ENCODE results near the gene CTDNEP1. TPM values are rescaled to one million over a fixed set of nuclear protein-coding genes. Genes with fewer than 3 reads are reported as not detected.
A peak's percentile ranks its signal among the peaks of the same experiment; 100 is the strongest.

CTDNEP1 gene
- total and polyA plus RNA-seq, 2 donors (not counting 3 experiments of a cell fraction or from before 2014, with no cell fraction given) = 130 to 143 TPM

DNA sequence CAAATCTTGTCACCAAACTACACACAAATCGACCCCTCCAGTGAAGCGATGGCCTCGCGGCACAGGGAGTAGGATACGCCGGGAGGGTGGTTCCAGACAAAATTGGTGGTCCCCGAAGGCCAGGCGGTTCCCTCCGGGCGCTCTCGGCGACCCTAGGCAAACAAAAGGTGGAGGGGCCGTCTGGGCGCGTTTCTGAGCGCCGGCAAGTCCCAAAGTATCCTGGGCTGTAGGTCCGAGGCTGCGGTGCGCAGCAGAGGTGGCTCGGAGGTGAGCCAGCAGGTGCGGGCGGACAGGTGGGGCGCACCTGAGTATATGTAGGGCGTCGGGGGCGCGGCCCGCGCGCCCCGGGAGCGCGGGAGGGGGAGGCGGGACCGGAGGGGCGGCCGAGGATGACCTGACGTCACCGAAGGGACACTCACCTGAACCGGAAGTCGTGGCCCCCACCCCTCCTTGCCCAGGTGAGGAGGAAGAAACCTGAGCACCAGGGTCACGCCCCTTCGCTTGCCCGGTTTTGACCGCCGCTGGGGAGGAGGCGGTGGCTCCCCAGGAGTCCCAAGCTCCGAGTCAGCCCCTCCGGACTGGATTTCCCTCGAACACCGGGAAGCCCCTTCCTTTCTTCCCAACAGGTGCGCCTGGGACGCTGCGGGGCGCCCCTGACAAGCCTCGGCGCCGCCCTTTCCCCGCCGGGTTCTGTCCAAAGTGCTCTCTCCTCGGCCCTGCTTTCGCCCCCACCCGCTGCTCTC lies 10.8 kb upstream of the CTDNEP1 start, which contains the start of gene CLDN7:
TSS of gene CLDN7 (minus strand) at position 287 of the 743 bp plus-strand sequence. CDS start 435 bp downstream, outside the sequence.
- H3K4me1 ChIP-seq (ENCODE audit: control insufficient read depth, extremely low read depth, insufficient read depth, low read length) = peaks cover 26% of the 10 kb centered on the region
- peak within 1 kb of the TSS; percentile 81 for H2AFZ ChIP-seq (ENCODE audit: low read depth, low read length)
- FAIRE-seq (no peak), DNase-seq (ENCODE audit: low read depth, low spot score) (no peak)
- H3K4me3 ChIP-seq (replicated peaks in 1 of 3; ENCODE audit: insufficient read depth in 1 of 3, low read depth in 1 of 3, low read length in 3 of 3) = peak within 1 kb of the TSS; percentile 19 to 35 (median 22)
- no peaks in the 10 kb centered on the region for H3K9me3 ChIP-seq (replicated peaks; ENCODE audit: control insufficient read depth, insufficient read depth, low read length)
- POLR2A ChIA-PET = no interaction called here
- BruUV-seq (replicated peaks) = no TSS peak
- CTCF ChIA-PET = interaction anchor here (1.1 kb wide), 1 partner anchor 35 kb away, joined by 3 read pairs; no protein-coding TSS in a partner anchor
- no peak within 1 kb of the TSS for H3K27ac ChIP-seq (ENCODE audit: insufficient read depth, low read depth, low read length)
- no peaks in the 10 kb centered on the region for H4K20me1 ChIP-seq (replicated peaks; ENCODE audit: control insufficient read depth, extremely low read depth, insufficient read depth, low read length)
- dilution Hi-C loops (cut with MboI; ENCODE audit: extremely low pct_ligation_motif_present, low sequenced_read_pairs) = no loop called here
- H3K36me3 ChIP-seq (ENCODE audit: control insufficient read depth in 2 of 2, extremely low read depth in 1 of 2, insufficient read depth in 2 of 2, low read length in 2 of 2) = peaks cover 0 to 8% of the 10 kb centered on the region in 2 experiments
- H3K27me3 ChIP-seq (ENCODE audit: control insufficient read depth in 2 of 2, insufficient read depth in 2 of 2, low read length in 2 of 2) = no peaks in the 10 kb centered on the region
- intact Hi-C loops (cut with micrococcal nuclease) = no loop called here
- H3K4me2 ChIP-seq (ENCODE audit: insufficient read depth, low read length) = peak within 1 kb of the TSS; percentile 31
- no peaks in the 10 kb centered on the region for H3K79me2 ChIP-seq (ENCODE audit: control insufficient read depth, insufficient read depth, low read length)
- TF ChIP-seq, protein P1, sequence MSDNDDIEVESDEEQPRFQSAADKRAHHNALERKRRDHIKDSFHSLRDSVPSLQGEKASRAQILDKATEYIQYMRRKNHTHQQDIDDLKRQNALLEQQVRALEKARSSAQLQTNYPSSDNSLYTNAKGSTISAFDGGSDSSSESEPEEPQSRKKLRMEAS (IDR thresholded peaks at IDR 0.05; ENCODE audit: insufficient read depth, insufficient read length) = no peak
- TF ChIP-seq POLR2AphosphoS5 (IDR thresholded peaks at IDR 0.05; ENCODE audit: insufficient read depth, low read depth, low read length) (no peak), MYC (IDR thresholded peaks at IDR 0.05; ENCODE audit: low read depth, low read length) (no peak), EZH2 (IDR thresholded peaks at IDR 0.05; ENCODE audit: borderline replicate concordance, low read depth, low read length, severe bottlenecking) (no peak), POLR2A (IDR thresholded peaks at IDR 0.05; ENCODE audit: low read depth, low read length) (no peak), JUN (IDR thresholded peaks at IDR 0.05; ENCODE audit: borderline replicate concordance, insufficient read depth, insufficient read length, low read depth) (no peak), GATA2 (IDR thresholded peaks at IDR 0.05; ENCODE audit: insufficient read depth, insufficient read length, low read depth, low read length) (no peak), FOS (IDR thresholded peaks at IDR 0.05; ENCODE audit: borderline replicate concordance, insufficient read depth, low read length) (no peak)
- TF ChIP-seq, protein P2, sequence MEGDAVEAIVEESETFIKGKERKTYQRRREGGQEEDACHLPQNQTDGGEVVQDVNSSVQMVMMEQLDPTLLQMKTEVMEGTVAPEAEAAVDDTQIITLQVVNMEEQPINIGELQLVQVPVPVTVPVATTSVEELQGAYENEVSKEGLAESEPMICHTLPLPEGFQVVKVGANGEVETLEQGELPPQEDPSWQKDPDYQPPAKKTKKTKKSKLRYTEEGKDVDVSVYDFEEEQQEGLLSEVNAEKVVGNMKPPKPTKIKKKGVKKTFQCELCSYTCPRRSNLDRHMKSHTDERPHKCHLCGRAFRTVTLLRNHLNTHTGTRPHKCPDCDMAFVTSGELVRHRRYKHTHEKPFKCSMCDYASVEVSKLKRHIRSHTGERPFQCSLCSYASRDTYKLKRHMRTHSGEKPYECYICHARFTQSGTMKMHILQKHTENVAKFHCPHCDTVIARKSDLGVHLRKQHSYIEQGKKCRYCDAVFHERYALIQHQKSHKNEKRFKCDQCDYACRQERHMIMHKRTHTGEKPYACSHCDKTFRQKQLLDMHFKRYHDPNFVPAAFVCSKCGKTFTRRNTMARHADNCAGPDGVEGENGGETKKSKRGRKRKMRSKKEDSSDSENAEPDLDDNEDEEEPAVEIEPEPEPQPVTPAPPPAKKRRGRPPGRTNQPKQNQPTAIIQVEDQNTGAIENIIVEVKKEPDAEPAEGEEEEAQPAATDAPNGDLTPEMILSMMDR (IDR thresholded peaks at IDR 0.05; ENCODE audit: extremely low read depth in 1 of 2, insufficient read depth in 1 of 2, low read depth in 1 of 2, low read length in 2 of 2) = no peak
- no peaks in the 10 kb centered on the region for H3K9me1 ChIP-seq (replicated peaks; ENCODE audit: control insufficient read depth, extremely low read depth, insufficient read depth, low read length)
- peak within 1 kb of the TSS; percentile 29 for H3K9ac ChIP-seq (replicated peaks; ENCODE audit: extremely low read depth, insufficient read depth, low read length)

Data from endothelial cell of umbilical vein (primary cell).